ENCODE data around the gene TCF25.
"Not testable (repeated sequence)": the region's sequence is repeated elsewhere in the genome, so short reads cannot be mapped to it uniquely, and the experiment has no call there.

The TCF25 gene

GRCh38 chr16:89905511-89906139 lies 32.2 kb downstream of the TCF25 start:
- no peak for DNase-seq (ENCODE audit: low read depth)

GRCh38 chr16:89906140-89907025 lies 33.0 kb downstream of the TCF25 start:
- no peak for DNase-seq (ENCODE audit: low read depth)

GRCh38 chr16:89907055-89907814 lies 33.8 kb downstream of the TCF25 start:
- peak; percentile 20 for DNase-seq (ENCODE audit: low read depth)

- DNase-seq (ENCODE audit: low read depth): no peak
Measured at GRCh38 chr16:89908236-89908635, 34.8 kb downstream of the TCF25 start.

GRCh38 chr16:89909777-89910716 lies 36.7 kb downstream of the TCF25 start:
- DNase-seq (ENCODE audit: low read depth): peak; percentile 84

GRCh38 chr16:89910717-89911354 lies 37.4 kb downstream of the TCF25 start:
- DNase-seq (ENCODE audit: low read depth): no peak

- no peak for DNase-seq (ENCODE audit: low read depth)
Measured at GRCh38 chr16:89911375-89911774, 38.0 kb downstream of the TCF25 start.

- no peak for DNase-seq (ENCODE audit: low read depth)
Measured at GRCh38 chr16:89912143-89912542, 38.8 kb downstream of the TCF25 start.

- no peak for DNase-seq (ENCODE audit: low read depth)
Measured at GRCh38 chr16:89912627-89913026, 39.2 kb downstream of the TCF25 start.

- DNase-seq (ENCODE audit: low read depth): no peak
Measured at GRCh38 chr16:89913408-89914387, 40.3 kb downstream of the TCF25 start.

GRCh38 chr16:89914642-89915285 lies 41.4 kb downstream of the TCF25 start:
- DNase-seq (ENCODE audit: low read depth): not testable (repeated sequence)

GRCh38 chr16:89915303-89916232 lies 42.2 kb downstream of the TCF25 start:
- DNase-seq (ENCODE audit: low read depth): no peak

- peak; percentile 94 for DNase-seq (ENCODE audit: low read depth)
Measured at GRCh38 chr16:89917773-89918452, 44.5 kb downstream of the TCF25 start.

- DNase-seq (ENCODE audit: low read depth): peak; percentile 66
Measured at GRCh38 chr16:89918453-89919347, 45.3 kb downstream of the TCF25 start, which contains the start of gene MC1R. TSS of gene MC1R (plus strand) at chr16:89918862. CDS start at chr16:89919259, 397 bp downstream.

GRCh38 chr16:89919535-89920406 lies 46.4 kb downstream of the TCF25 start:
- no peak for DNase-seq (ENCODE audit: low read depth)

Measured in ELR (cell line).